ENCODE measurements around the gene SIVA1. TPM values are rescaled to one million over a fixed set of nuclear protein-coding genes. Genes with fewer than 3 reads are reported as not detected.

The SIVA1 gene
- total RNA-seq, 1 experiment from 2014 or later = 85.8 TPM

- CTCF ChIA-PET = no interaction called here
- H3K4me2 ChIP-seq = peak overlapping the region; percentile 79
- intact Hi-C loops (cut with micrococcal nuclease; ENCODE audit: unreplicated experiment) = no loop called here
Observed at GRCh38 chr14:104724981-104725771, 27.8 kb upstream of the SIVA1 start.

GRCh38 chr14:104725772-104726548, 27.0 kb upstream of the SIVA1 start:
- Histone ChIP-seq H3K4me2 (no peak overlapping the region), H3K27ac (no peak overlapping the region), H3F3A (ENCODE audit: insufficient read depth, low read depth) (peaks cover 6% of the 10 kb centered on the region; the same call in 1 of the 2 replicates), H3K9me2 (ENCODE audit: insufficient read depth) (no peaks in the 10 kb centered on the region), H3K4me3 (no peak overlapping the region), H3K27me3 (ENCODE audit: insufficient read depth, low read depth) (no peaks in the 10 kb centered on the region), H3K9me3 (ENCODE audit: insufficient read depth, low read depth) (no peaks in the 10 kb centered on the region), H3K79me2 (ENCODE audit: low read depth) (no peaks in the 10 kb centered on the region), H4K20me1 (ENCODE audit: insufficient read depth) (peaks cover 13% of the 10 kb centered on the region; the same call in 1 of the 2 replicates), H3K4me1 (replicated peaks; ENCODE audit: insufficient read depth) (peaks cover 6% of the 10 kb centered on the region; the same call in 1 of the 2 replicates), H2AFZ (no peak overlapping the region), H3K36me3 (ENCODE audit: low read depth) (no peaks in the 10 kb centered on the region)
- intact Hi-C loops (cut with micrococcal nuclease; ENCODE audit: unreplicated experiment) = no loop called here
- TF ChIP-seq CTCF (conservative IDR thresholded peaks at IDR 0.05) (no peak), EZH2 (IDR thresholded peaks at IDR 0.05; ENCODE audit: low read depth) (no peak)
- POLR2A ChIA-PET (ENCODE audit: unreplicated experiment) = no interaction called here
- no TSS peak for BruUV-seq (replicated peaks)
- CTCF ChIA-PET = interaction anchor here (0.6 kb wide), 1 partner anchor 420 kb away, joined by 3 read pairs; no protein-coding TSS in a partner anchor
- no peak for DNase-seq

More at GRCh38 chr14:104724981-104725771, 27.8 kb upstream of the SIVA1 start:
- H3K79me2 ChIP-seq (ENCODE audit: low read depth) = no peaks in the 10 kb centered on the region
- H3K4me3 ChIP-seq = peak overlapping the region; percentile 68; the same call in 1 of the 2 replicates
- no peak overlapping the region for H2AFZ ChIP-seq
- no peaks in the 10 kb centered on the region for H3K27me3 ChIP-seq (ENCODE audit: insufficient read depth, low read depth)
- no peaks in the 10 kb centered on the region for H3K9me2 ChIP-seq (ENCODE audit: insufficient read depth)
- no TSS peak for BruUV-seq (replicated peaks)
- H3K36me3 ChIP-seq (ENCODE audit: low read depth) = no peaks in the 10 kb centered on the region
- H3K9me3 ChIP-seq (ENCODE audit: insufficient read depth, low read depth) = no peaks in the 10 kb centered on the region
- H3F3A ChIP-seq (ENCODE audit: insufficient read depth, low read depth) = peaks cover 6% of the 10 kb centered on the region; the same call in 1 of the 2 replicates
- TF ChIP-seq EZH2 (IDR thresholded peaks at IDR 0.05; ENCODE audit: low read depth) = no peak
- TF ChIP-seq CTCF (conservative IDR thresholded peaks at IDR 0.05) = no peak; the same call in 1 of the 2 replicates
- POLR2A ChIA-PET (ENCODE audit: unreplicated experiment) = no interaction called here
- peak in 1 of 2 experiments; percentile 57 for DNase-seq
- H3K4me1 ChIP-seq (replicated peaks; ENCODE audit: insufficient read depth) = peaks cover 6% of the 10 kb centered on the region; the same call in 1 of the 2 replicates
- peaks cover 13% of the 10 kb centered on the region; the same call in 1 of the 2 replicates for H4K20me1 ChIP-seq (ENCODE audit: insufficient read depth)
- no peak overlapping the region for H3K27ac ChIP-seq

- TF ChIP-seq CTCF (conservative IDR thresholded peaks at IDR 0.05) = no peak
- TF ChIP-seq EZH2 (IDR thresholded peaks at IDR 0.05; ENCODE audit: low read depth) = no peak
- Histone ChIP-seq H3F3A (ENCODE audit: insufficient read depth, low read depth) (peaks cover 6% of the 10 kb centered on the region; the same call in 1 of the 2 replicates), H3K27ac (no peak overlapping the region), H3K9me3 (ENCODE audit: insufficient read depth, low read depth) (no peaks in the 10 kb centered on the region), H4K20me1 (ENCODE audit: insufficient read depth) (peaks cover 9% of the 10 kb centered on the region; the same call in 1 of the 2 replicates), H3K36me3 (ENCODE audit: low read depth) (no peaks in the 10 kb centered on the region), H3K27me3 (ENCODE audit: insufficient read depth, low read depth) (no peaks in the 10 kb centered on the region), H3K79me2 (ENCODE audit: low read depth) (no peaks in the 10 kb centered on the region), H3K4me2 (no peak overlapping the region), H2AFZ (no peak overlapping the region), H3K4me1 (replicated peaks; ENCODE audit: insufficient read depth) (peaks cover 6% of the 10 kb centered on the region; the same call in 1 of the 2 replicates), H3K4me3 (no peak overlapping the region), H3K9me2 (ENCODE audit: insufficient read depth) (no peaks in the 10 kb centered on the region)
- BruUV-seq (replicated peaks) = no TSS peak
- intact Hi-C loops (cut with micrococcal nuclease; ENCODE audit: unreplicated experiment) = no loop called here
- POLR2A ChIA-PET (ENCODE audit: unreplicated experiment) = no interaction called here
- DNase-seq = no peak
- CTCF ChIA-PET = interaction anchor here (0.6 kb wide), 1 partner anchor 419 kb away, joined by 3 read pairs; no protein-coding TSS in a partner anchor
Observed at GRCh38 chr14:104726600-104727451, 26.1 kb upstream of the SIVA1 start.
